ENCODE measurements around the gene CCDC71.

The CCDC71 gene

GRCh38 chr3:49132437-49133225, 33.5 kb downstream of the CCDC71 start, which contains the start of gene LAMB2:
Gene LAMB2, minus strand, starts transcription at chr3:49133050. Its CDS starts 183 bp downstream, at chr3:49132867.
- DNase-seq: peak; percentile 91
- 1% methylated on average over 25 of the region's 28 CpGs for WGBS
- peak within 1 kb of the TSS in 1 of 2 experiments; percentile 99 for H3K14ac ChIP-seq (ENCODE audit: low read length in 2 of 2)

DNA sequence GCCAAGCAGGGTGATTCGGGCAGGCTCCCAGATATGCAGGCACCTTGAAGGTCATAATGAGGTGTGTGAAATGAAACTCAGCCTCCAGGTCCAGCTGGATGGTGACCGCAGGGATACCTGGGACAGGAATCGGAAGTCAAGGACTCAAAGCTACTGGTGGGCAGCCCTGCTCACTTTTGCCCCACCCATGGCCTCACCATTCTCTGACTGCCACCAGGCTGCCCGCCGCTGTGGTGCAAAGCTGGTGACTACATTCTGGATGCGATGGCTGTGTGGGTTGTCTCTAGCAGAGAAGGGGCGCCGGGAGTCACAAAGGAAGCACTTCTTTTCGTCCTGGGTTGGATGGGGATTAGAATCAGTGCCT, 34.1 kb downstream of the CCDC71 start:
- no peaks in the 10 kb centered on the region for H3K9me3 ChIP-seq (ENCODE audit: control insufficient read depth, low read length)
- peak overlapping the region in 1 of 2 experiments; percentile 70 for H2BK12ac ChIP-seq (ENCODE audit: low read length in 2 of 2)
- peak overlapping the region; percentile 64 for H4K91ac ChIP-seq (ENCODE audit: low read length)
- no peak for DNase-seq
- peaks cover 39% of the 10 kb centered on the region for H3K4me1 ChIP-seq (ENCODE audit: control insufficient read depth, insufficient read depth, low read depth, low read length)
- no peak overlapping the region for H2BK120ac ChIP-seq (ENCODE audit: low read depth, low read length)
- H4K8ac ChIP-seq (ENCODE audit: low read length): peak overlapping the region; percentile 39
- H3K23ac ChIP-seq (ENCODE audit: low read length in 2 of 2): peak overlapping the region in 1 of 2 experiments; percentile 75
- no peak overlapping the region for H2BK15ac ChIP-seq (ENCODE audit: low read depth, poor library complexity, severe bottlenecking)
- peak overlapping the region; percentile 64 for H3K4me2 ChIP-seq (ENCODE audit: low read length, poor library complexity, severe bottlenecking)
- peak overlapping the region; percentile 73 to 92 for H3K4me3 ChIP-seq (ENCODE audit: insufficient read depth in 1 of 2, low read depth in 1 of 2, low read length in 2 of 2)
- H3K79me1 ChIP-seq (replicated peaks; ENCODE audit: low read length, poor library complexity, severe bottlenecking): peaks cover 35% of the 10 kb centered on the region
- 52% methylated on average over 7 of the region's 9 CpGs for WGBS
- H3K4ac ChIP-seq (ENCODE audit: low read depth in 1 of 2, low read length in 2 of 2): peak overlapping the region; percentile 79 to 95
- no peak overlapping the region for H2BK5ac ChIP-seq (ENCODE audit: low read depth, low read length, poor library complexity, severe bottlenecking)
- H3K14ac ChIP-seq (ENCODE audit: low read length in 2 of 2): peak overlapping the region in 1 of 2 experiments; percentile 99
- peak overlapping the region; percentile 2 for H2AFZ ChIP-seq (ENCODE audit: low read depth, low read length)
- peaks cover 41% of the 10 kb centered on the region in 2 experiments for H3K36me3 ChIP-seq (ENCODE audit: control insufficient read depth in 1 of 2, insufficient read depth in 2 of 2, low read depth in 1 of 2, low read length in 2 of 2)
- H3K9ac ChIP-seq (ENCODE audit: low read length): peak overlapping the region; percentile 90
- H3K18ac ChIP-seq (ENCODE audit: low read depth in 1 of 2, low read length in 2 of 2): peak overlapping the region in 1 of 2 experiments; percentile 99
- peak overlapping the region; percentile 60 for H2AK5ac ChIP-seq (ENCODE audit: low read length, severe bottlenecking)
- no peaks in the 10 kb centered on the region for H3K27me3 ChIP-seq (ENCODE audit: control insufficient read depth in 1 of 2, insufficient read depth in 1 of 2, low read length in 2 of 2)
- peak overlapping the region; percentile 91 for H3K27ac ChIP-seq (ENCODE audit: low read length, poor library complexity, severe bottlenecking)

More at GRCh38 chr3:49132437-49133225, 33.5 kb downstream of the CCDC71 start, which contains the start of gene LAMB2:
- peaks cover 38 to 41% of the 10 kb centered on the region in 2 experiments for H3K36me3 ChIP-seq (ENCODE audit: control insufficient read depth in 1 of 2, insufficient read depth in 2 of 2, low read depth in 1 of 2, low read length in 2 of 2)
- peak within 1 kb of the TSS; percentile 60 for H2AK5ac ChIP-seq (ENCODE audit: low read length, severe bottlenecking)
- peaks cover 35% of the 10 kb centered on the region for H3K79me1 ChIP-seq (replicated peaks; ENCODE audit: low read length, poor library complexity, severe bottlenecking)
- peak within 1 kb of the TSS; percentile 12 to 70 for H2BK12ac ChIP-seq (ENCODE audit: low read length in 2 of 2)
- H3K4ac ChIP-seq (ENCODE audit: low read depth in 1 of 2, low read length in 2 of 2): peak within 1 kb of the TSS; percentile 79 to 97
- H4K91ac ChIP-seq (ENCODE audit: low read length): peak within 1 kb of the TSS; percentile 86
- H3K4me1 ChIP-seq (ENCODE audit: control insufficient read depth, insufficient read depth, low read depth, low read length): peaks cover 39% of the 10 kb centered on the region
- peak within 1 kb of the TSS; percentile 91 for H3K27ac ChIP-seq (ENCODE audit: low read length, poor library complexity, severe bottlenecking)
- peak within 1 kb of the TSS; percentile 90 for H3K9ac ChIP-seq (ENCODE audit: low read length)
- peak within 1 kb of the TSS; percentile 89 to 99 for H3K18ac ChIP-seq (ENCODE audit: low read depth in 1 of 2, low read length in 2 of 2)
- no peaks in the 10 kb centered on the region for H3K27me3 ChIP-seq (ENCODE audit: control insufficient read depth in 1 of 2, insufficient read depth in 1 of 2, low read length in 2 of 2)
- peak within 1 kb of the TSS; percentile 64 for H3K4me2 ChIP-seq (ENCODE audit: low read length, poor library complexity, severe bottlenecking)
- H2BK15ac ChIP-seq (ENCODE audit: low read depth, poor library complexity, severe bottlenecking): peak within 1 kb of the TSS; percentile 95
- peak within 1 kb of the TSS; percentile 95 for H2AFZ ChIP-seq (ENCODE audit: low read depth, low read length)
- H2BK5ac ChIP-seq (ENCODE audit: low read depth, low read length, poor library complexity, severe bottlenecking): peak within 1 kb of the TSS; percentile 79
- H3K9me3 ChIP-seq (ENCODE audit: control insufficient read depth, low read length): no peaks in the 10 kb centered on the region
- H3K4me3 ChIP-seq (ENCODE audit: insufficient read depth in 1 of 2, low read depth in 1 of 2, low read length in 2 of 2): peak within 1 kb of the TSS; percentile 73 to 92
- peak within 1 kb of the TSS; percentile 97 for H4K8ac ChIP-seq (ENCODE audit: low read length)
- peak within 1 kb of the TSS in 1 of 2 experiments; percentile 75 for H3K23ac ChIP-seq (ENCODE audit: low read length in 2 of 2)
- peak within 1 kb of the TSS; percentile 93 for H2BK120ac ChIP-seq (ENCODE audit: low read depth, low read length)

DNA sequence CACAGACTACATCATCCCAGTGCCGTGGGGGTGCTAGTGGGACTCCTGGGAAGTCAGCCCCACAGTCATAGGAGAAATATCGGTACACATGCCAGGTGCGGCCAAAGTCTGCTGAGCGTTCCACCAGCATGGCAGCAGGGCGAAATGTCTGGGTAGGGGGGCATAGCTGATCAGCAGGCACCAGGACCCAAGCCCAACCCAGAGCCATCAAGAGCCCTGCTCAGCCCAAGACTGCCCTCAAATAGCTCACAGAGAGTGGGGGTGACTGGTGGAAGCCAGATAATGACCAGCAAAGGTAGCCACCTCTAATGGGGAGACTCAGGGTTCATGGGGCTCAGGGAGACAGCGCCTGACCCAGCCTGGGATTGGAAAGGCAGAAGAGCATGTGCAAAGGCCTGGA, 34.6 kb downstream of the CCDC71 start:
- H3K4me3 ChIP-seq (ENCODE audit: insufficient read depth in 1 of 2, low read depth in 1 of 2, low read length in 2 of 2): peak overlapping the region in 1 of 2 experiments; percentile 92
- H3K9ac ChIP-seq (ENCODE audit: low read length): peak overlapping the region; percentile 90
- H3K4ac ChIP-seq (ENCODE audit: low read depth in 1 of 2, low read length in 2 of 2): peak overlapping the region in 1 of 2 experiments; percentile 79
- peaks cover 46% of the 10 kb centered on the region in 2 experiments for H3K36me3 ChIP-seq (ENCODE audit: control insufficient read depth in 1 of 2, insufficient read depth in 2 of 2, low read depth in 1 of 2, low read length in 2 of 2)
- H2BK5ac ChIP-seq (ENCODE audit: low read depth, low read length, poor library complexity, severe bottlenecking): no peak overlapping the region
- no peak overlapping the region for H3K27ac ChIP-seq (ENCODE audit: low read length, poor library complexity, severe bottlenecking)
- DNase-seq: no peak
- whole genome bisulfite sequencing: 88% methylated on average over 6 of the region's 6 CpGs
- H2BK15ac ChIP-seq (ENCODE audit: low read depth, poor library complexity, severe bottlenecking): no peak overlapping the region
- H3K18ac ChIP-seq (ENCODE audit: low read depth in 1 of 2, low read length in 2 of 2): no peak overlapping the region
- H3K9me3 ChIP-seq (ENCODE audit: control insufficient read depth, low read length): no peaks in the 10 kb centered on the region
- H3K4me1 ChIP-seq (ENCODE audit: control insufficient read depth, insufficient read depth, low read depth, low read length): peaks cover 39% of the 10 kb centered on the region
- H2AK5ac ChIP-seq (ENCODE audit: low read length, severe bottlenecking): peak overlapping the region; percentile 24
- peaks cover 36% of the 10 kb centered on the region for H3K79me1 ChIP-seq (replicated peaks; ENCODE audit: low read length, poor library complexity, severe bottlenecking)
- no peak overlapping the region for H3K14ac ChIP-seq (ENCODE audit: low read length in 2 of 2)
- H2AFZ ChIP-seq (ENCODE audit: low read depth, low read length): no peak overlapping the region
- H2BK12ac ChIP-seq (ENCODE audit: low read length in 2 of 2): peak overlapping the region in 1 of 2 experiments; percentile 12
- H4K8ac ChIP-seq (ENCODE audit: low read length): no peak overlapping the region
- no peak overlapping the region for H2BK120ac ChIP-seq (ENCODE audit: low read depth, low read length)
- no peaks in the 10 kb centered on the region for H3K27me3 ChIP-seq (ENCODE audit: control insufficient read depth in 1 of 2, insufficient read depth in 1 of 2, low read length in 2 of 2)
- no peak overlapping the region for H3K23ac ChIP-seq (ENCODE audit: low read length in 2 of 2)
- peak overlapping the region; percentile 64 for H4K91ac ChIP-seq (ENCODE audit: low read length)
- peak overlapping the region; percentile 64 for H3K4me2 ChIP-seq (ENCODE audit: low read length, poor library complexity, severe bottlenecking)

GRCh38 chr3:49131040-49131439, 35.1 kb downstream of the CCDC71 start:
- Histone ChIP-seq H3K79me1 (replicated peaks; ENCODE audit: low read length, poor library complexity, severe bottlenecking) (peaks cover 41% of the 10 kb centered on the region), H4K91ac (ENCODE audit: low read length) (no peak overlapping the region), H3K9ac (ENCODE audit: low read length) (peak overlapping the region; percentile 10), H3K4ac (ENCODE audit: low read depth in 1 of 2, low read length in 2 of 2) (no peak overlapping the region), H3K23ac (ENCODE audit: low read length in 2 of 2) (peak overlapping the region in 1 of 2 experiments; percentile 54), H3K27me3 (ENCODE audit: control insufficient read depth in 1 of 2, insufficient read depth in 1 of 2, low read length in 2 of 2) (no peaks in the 10 kb centered on the region), H2BK12ac (ENCODE audit: low read length in 2 of 2) (no peak overlapping the region), H2AK5ac (ENCODE audit: low read length, severe bottlenecking) (no peak overlapping the region), H2BK15ac (ENCODE audit: low read depth, poor library complexity, severe bottlenecking) (no peak overlapping the region), H2AFZ (ENCODE audit: low read depth, low read length) (no peak overlapping the region), H3K14ac (ENCODE audit: low read length in 2 of 2) (no peak overlapping the region), H4K8ac (ENCODE audit: low read length) (no peak overlapping the region), H3K4me1 (ENCODE audit: control insufficient read depth, insufficient read depth, low read depth, low read length) (peaks cover 39% of the 10 kb centered on the region), H3K27ac (ENCODE audit: low read length, poor library complexity, severe bottlenecking) (no peak overlapping the region), H3K4me3 (ENCODE audit: insufficient read depth in 1 of 2, low read depth in 1 of 2, low read length in 2 of 2) (peak overlapping the region in 1 of 2 experiments; percentile 92), H3K36me3 (ENCODE audit: control insufficient read depth in 1 of 2, insufficient read depth in 2 of 2, low read depth in 1 of 2, low read length in 2 of 2) (peaks cover 51% of the 10 kb centered on the region in 2 experiments), H2BK5ac (ENCODE audit: low read depth, low read length, poor library complexity, severe bottlenecking) (no peak overlapping the region), H3K18ac (ENCODE audit: low read depth in 1 of 2, low read length in 2 of 2) (no peak overlapping the region), H3K4me2 (ENCODE audit: low read length, poor library complexity, severe bottlenecking) (no peak overlapping the region), H2BK120ac (ENCODE audit: low read depth, low read length) (no peak overlapping the region), H3K9me3 (ENCODE audit: control insufficient read depth, low read length) (no peaks in the 10 kb centered on the region)
- no peak for DNase-seq
- WGBS: 98% methylated on average over 12 of the region's 12 CpGs

Measured in mesenchymal stem cell (in vitro differentiated cells and primary cell).